Stimulated activated CD8-positive, alpha-beta memory T cell treated with anti-CD3 and anti-CD28 coated beads, Interleukin-7, amount 100 ng/mL, for 4 hours (primary cell): ENCODE measurements around the gene MAPK8IP1.
A peak's percentile ranks its signal among the peaks of the same experiment; 100 is the strongest.
"Not testable (repeated sequence)": the region's sequence is repeated elsewhere in the genome, so short reads cannot be mapped to it uniquely, and the experiment has no call there.

ENCODE experiments used
- DNase-seq, 2 donors: peaks; one replicate each; pipeline ENCODE4 v3.0.0-alpha.2; 2020; ENCODE audit warnings: low read depth in 2 of 2

The MAPK8IP1 gene

GRCh38 chr11:45885274-45885920 is at the start of gene MAPK8IP1:
Gene MAPK8IP1, plus strand, starts transcription at chr11:45885651. Its CDS starts 170 bp downstream, at chr11:45885821.
- DNase-seq = peak in 1 of 2 donors; percentile 22

DNA sequence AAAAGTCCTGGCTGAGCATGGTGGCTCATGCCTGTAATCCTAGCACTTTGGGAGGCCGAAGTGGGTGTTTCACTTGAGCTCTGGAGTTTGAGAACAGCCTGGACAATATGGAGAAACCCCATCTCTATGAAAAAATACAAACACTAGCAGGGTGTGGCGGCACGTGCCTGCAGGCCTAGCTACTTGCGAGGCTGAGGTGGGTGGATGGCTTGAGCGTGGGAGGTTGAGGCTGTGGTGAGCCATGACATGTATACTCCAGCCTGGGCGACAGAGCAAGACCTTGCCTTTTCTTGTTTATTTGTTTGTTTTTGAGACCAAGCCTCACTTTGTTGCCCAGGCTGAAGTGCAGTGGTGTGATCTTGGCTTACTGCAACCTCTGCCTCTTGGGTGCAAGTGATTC is 46.2 kb upstream of the MAPK8IP1 start:
- DNase-seq = no peak

GRCh38 chr11:45840251-45840650 is 45.2 kb upstream of the MAPK8IP1 start:
- DNase-seq = not testable (repeated sequence)

- DNase-seq = peak; percentile 73 to 76
Observed at GRCh38 chr11:45843158-45843924, 42.1 kb upstream of the MAPK8IP1 start.

GRCh38 chr11:45844822-45845578 is 40.5 kb upstream of the MAPK8IP1 start:
- DNase-seq = no peak

DNA sequence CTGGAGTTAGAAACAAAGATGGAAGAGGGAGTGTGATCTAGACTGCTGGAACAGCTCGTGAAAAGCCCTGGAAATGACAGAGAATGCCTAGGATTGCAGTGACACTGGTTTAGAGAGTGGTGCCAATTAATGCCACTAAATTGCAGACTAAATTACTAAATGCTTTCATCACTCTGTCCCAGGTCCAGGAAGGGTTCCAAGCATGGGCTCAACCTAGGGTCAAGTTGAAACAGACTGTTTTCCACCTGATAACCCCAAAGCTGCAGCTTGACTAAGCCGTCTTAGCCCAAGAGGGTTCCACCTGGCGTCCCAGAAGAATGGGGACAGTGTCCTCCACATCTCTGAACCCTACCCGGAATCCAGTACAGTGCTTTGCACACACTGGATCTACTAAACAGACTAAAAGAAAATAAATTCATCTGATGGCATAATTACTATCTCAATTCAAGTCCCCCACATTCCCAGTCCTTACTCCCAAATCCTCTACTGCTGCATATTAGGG is 39.2 kb upstream of the MAPK8IP1 start:
- no peak for DNase-seq

DNA sequence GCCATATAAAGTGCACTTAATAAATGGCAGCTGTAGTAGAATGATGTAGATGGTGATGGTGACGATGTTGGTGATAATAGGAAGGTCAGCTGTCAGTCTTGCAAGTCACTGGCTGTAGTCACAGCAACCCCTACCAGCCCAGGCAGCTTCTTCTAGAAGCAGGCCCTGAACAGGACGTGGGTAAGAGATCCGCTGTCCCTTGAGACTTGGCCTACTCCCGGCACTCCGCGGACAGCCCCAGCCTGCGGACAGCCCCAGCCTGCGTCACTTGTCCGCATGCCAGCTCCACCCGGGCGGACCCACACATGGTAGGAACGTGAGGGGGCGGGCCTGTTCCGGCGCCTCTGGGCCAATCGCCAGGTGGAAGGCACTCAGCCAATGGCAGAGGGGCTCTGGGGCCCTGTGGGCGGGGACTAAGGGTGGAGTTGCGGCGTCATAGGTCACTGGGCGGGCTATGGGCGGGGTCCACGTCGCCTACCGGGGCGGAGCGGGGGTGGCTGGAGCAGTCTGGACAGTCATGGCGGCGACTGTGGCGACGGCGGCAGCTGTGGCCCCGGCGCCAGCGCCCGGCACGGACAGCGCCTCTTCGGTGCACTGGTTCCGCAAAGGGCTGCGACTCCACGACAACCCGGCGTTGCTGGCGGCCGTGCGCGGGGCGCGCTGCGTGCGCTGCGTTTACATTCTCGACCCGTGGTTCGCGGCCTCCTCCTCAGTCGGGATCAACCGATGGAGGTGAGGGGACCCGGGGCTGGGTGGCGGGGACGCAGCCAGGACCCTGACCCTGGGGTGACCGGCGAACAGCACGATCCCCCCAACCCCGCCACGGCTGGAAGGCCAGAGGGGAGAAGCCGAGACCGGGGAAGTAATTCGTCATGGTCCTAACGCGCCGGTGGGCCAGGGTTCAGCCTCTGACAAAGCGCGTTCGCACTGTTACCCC is 38.2 kb upstream of the MAPK8IP1 start, which contains the start of gene CRY2:
Gene CRY2, plus strand, starts transcription at position 502 of the 937 bp plus-strand sequence. Its CDS starts 16 bp downstream, at position 518.
- peak; percentile 98 for DNase-seq

DNA sequence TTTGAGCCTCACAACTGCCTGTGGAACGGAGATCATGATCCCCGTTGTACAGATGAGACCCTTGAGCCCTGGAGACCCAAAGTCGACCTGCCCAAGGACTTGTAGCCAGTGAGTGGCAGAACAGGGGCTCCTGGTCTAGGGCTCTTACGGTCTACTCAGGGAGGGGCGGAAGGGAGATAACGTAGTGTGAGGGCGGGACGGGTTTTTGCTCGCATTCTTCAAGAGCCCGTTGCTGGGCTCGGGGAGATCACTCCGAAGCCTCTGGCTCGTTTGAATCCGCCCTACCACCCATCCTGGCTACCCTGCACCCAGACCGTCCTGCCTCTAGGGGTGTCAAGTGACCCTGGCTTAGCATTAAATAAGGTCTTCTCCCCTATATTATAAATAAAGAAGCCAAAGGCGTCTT is 37.5 kb upstream of the MAPK8IP1 start:
- DNase-seq = peak; percentile 3 to 5

GRCh38 chr11:45848654-45849081 is 36.8 kb upstream of the MAPK8IP1 start:
- DNase-seq = no peak

GRCh38 chr11:45850446-45850845 is 35.0 kb upstream of the MAPK8IP1 start:
- DNase-seq = no peak

- DNase-seq = no peak
Observed at GRCh38 chr11:45851228-45851627, 34.2 kb upstream of the MAPK8IP1 start.

GRCh38 chr11:45852018-45852711 is 33.3 kb upstream of the MAPK8IP1 start:
- no peak for DNase-seq

DNA sequence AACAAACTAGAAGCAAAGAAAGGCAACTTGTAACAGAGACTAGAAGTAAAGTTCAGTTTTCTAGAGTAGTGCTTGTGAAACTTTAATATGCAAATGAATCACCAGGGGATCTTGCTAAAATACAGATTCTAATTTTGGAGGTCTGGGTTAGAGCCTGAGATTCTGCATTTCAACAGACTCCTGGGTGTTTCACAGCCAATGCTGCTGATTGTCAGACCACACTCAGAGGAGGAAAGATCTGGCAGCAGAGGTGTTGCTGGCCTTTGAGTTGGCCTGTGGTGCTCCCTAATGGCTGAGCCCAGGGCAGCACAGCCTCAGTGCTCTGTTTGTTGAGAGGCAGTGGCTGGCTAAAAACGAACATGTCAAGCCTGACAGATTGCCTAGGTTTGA is 32.7 kb upstream of the MAPK8IP1 start:
- no peak for DNase-seq

GRCh38 chr11:45853332-45854219 is 31.9 kb upstream of the MAPK8IP1 start:
- DNase-seq = no peak

DNA sequence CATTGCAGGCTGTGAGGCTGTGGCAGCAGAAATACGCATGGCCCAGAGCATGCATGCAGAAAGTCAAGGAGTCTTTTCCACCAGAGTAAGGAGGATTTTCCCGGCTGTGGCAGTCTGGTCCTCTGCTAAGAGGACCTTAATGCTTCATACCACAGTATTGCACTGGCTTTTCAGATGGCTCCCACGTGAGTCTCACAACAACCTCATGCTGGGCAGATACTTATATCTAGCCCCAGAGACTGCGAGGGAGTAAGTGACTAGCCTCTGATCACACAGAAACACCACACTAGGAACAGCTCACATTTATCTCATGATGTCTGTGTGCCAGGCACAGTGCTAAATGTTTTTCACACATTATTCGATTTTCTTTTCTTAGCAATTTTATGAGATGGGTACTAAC is 30.1 kb upstream of the MAPK8IP1 start:
- DNase-seq = no peak

DNA sequence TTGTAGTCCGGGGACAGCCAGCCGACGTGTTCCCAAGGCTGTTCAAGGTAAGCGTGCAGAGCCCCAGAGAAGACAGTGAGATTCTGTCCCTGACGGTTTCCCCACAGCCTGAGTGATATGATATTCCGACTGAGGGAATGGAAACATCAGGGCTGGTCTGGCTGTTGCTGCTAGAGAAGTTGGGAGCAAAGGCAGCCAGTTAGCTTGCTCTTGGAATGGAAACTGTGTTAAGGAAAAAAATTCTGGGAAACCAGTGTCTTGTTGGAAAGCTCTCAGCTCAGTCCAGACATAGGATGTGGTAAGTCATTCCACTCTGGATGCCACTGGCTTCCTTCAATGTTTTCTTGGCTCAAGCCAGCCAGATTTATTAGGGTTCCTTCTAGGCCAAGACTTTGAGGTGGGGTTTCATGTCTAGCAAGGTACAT is 29.4 kb upstream of the MAPK8IP1 start:
- no peak for DNase-seq

- no peak for DNase-seq
Observed at GRCh38 chr11:45857961-45858474, 27.4 kb upstream of the MAPK8IP1 start.

- no peak for DNase-seq
Observed at GRCh38 chr11:45858751-45859398, 26.6 kb upstream of the MAPK8IP1 start.
